ENCODE results near the gene MGRN1.
A peak's percentile ranks its signal among the peaks of the same experiment; 100 is the strongest.

Gene MGRN1

DNA sequence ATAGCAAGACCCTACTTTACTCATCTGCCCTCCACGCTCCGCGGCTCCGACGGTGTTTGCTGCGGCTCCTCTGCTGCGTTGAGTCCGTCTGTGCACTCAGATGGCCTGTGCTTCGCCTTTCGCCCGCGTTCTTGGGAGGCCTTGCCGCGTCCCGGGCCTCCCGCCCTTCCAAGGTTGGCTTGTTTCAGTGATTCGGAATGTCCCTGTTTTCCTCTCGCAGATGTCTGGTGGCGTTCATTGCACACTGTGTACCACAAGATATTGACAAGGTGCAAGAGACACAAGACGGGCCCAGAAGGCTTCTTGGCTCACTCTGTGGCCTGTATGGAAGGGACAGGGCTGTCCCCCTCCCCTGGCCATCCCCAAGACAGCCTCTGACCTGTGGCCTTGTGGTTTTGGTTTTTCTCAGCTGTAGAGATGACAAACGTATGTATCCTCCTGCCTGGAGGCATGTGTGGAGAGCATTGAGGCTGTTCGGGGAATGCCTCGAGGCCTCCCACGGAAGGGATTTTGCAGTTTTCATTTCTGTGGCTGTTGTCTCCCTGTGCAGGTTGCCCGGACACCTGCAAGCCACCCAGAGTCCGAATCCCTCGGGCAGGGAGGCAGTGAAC, 15.4 kb downstream of the MGRN1 start:
- CTCF ChIA-PET, result no interaction called here
- no peak for DNase-seq (ENCODE audit: low spot score)
- TF ChIP-seq, protein P1, sequence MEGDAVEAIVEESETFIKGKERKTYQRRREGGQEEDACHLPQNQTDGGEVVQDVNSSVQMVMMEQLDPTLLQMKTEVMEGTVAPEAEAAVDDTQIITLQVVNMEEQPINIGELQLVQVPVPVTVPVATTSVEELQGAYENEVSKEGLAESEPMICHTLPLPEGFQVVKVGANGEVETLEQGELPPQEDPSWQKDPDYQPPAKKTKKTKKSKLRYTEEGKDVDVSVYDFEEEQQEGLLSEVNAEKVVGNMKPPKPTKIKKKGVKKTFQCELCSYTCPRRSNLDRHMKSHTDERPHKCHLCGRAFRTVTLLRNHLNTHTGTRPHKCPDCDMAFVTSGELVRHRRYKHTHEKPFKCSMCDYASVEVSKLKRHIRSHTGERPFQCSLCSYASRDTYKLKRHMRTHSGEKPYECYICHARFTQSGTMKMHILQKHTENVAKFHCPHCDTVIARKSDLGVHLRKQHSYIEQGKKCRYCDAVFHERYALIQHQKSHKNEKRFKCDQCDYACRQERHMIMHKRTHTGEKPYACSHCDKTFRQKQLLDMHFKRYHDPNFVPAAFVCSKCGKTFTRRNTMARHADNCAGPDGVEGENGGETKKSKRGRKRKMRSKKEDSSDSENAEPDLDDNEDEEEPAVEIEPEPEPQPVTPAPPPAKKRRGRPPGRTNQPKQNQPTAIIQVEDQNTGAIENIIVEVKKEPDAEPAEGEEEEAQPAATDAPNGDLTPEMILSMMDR (conservative IDR thresholded peaks at IDR 0.05; ENCODE audit: low read depth), result no peak
- H3K27ac ChIP-seq, result peak overlapping the region; percentile 19
- POLR2A ChIA-PET (ENCODE audit: low non-redundant PET), result no interaction called here

- TF ChIP-seq, protein P1 (conservative IDR thresholded peaks at IDR 0.05; ENCODE audit: low read depth), result no peak
- H3K27ac ChIP-seq, result peak overlapping the region; percentile 19
- DNase-seq (ENCODE audit: low spot score), result no peak
- ChIA-PET CTCF (no interaction called here), POLR2A (ENCODE audit: low non-redundant PET) (interaction anchor here (0.6 kb wide), 1 partner anchor 15 kb away, joined by 3 read pairs; no protein-coding TSS in a partner anchor)
Observed at GRCh38 chr16:4640572-4641305, 16.1 kb downstream of the MGRN1 start.

DNA sequence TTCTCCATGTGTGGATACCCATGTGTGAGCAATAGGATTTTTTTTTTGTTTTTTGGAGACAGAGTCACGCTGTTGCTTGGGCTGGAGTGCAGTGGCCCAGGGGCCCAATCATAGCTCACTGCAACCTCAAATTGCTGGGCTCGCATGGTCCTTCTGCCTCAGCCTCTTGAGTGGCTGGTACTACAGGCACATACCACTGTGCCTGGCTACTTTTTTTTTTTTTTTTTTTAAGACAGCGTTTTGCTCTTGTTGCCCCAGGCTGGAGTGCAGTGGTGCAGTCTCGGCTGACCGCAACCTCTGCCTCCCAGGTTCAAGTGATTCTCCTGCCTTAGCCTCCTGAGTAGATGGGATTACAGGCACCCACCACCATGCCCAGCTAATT, 16.7 kb downstream of the MGRN1 start:
- POLR2A ChIA-PET (ENCODE audit: low non-redundant PET), result interaction anchor here (0.6 kb wide), 1 partner anchor 16 kb away, joined by 3 read pairs; no protein-coding TSS in a partner anchor
- H3K27ac ChIP-seq, result peak overlapping the region; percentile 19; the same call in 1 of the 2 replicates
- TF ChIP-seq, protein P1 (conservative IDR thresholded peaks at IDR 0.05; ENCODE audit: low read depth), result no peak
- no peak for DNase-seq (ENCODE audit: low spot score)
- CTCF ChIA-PET, result no interaction called here

GRCh38 chr16:4641895-4642294, 17.3 kb downstream of the MGRN1 start:
- DNase-seq (ENCODE audit: low spot score), result no peak
- no peak overlapping the region for H3K27ac ChIP-seq
- TF ChIP-seq, protein P1 (conservative IDR thresholded peaks at IDR 0.05; ENCODE audit: low read depth), result no peak
- POLR2A ChIA-PET (ENCODE audit: low non-redundant PET), result no interaction called here
- CTCF ChIA-PET, result no interaction called here

GRCh38 chr16:4646773-4647643, 22.4 kb downstream of the MGRN1 start:
- TF ChIP-seq, protein P1 (conservative IDR thresholded peaks at IDR 0.05; ENCODE audit: low read depth), result no peak
- H3K27ac ChIP-seq, result peak overlapping the region; percentile 29
- ChIA-PET CTCF (no interaction called here), POLR2A (ENCODE audit: low non-redundant PET) (no interaction called here)
- no peak for DNase-seq (ENCODE audit: low spot score)

- POLR2A ChIA-PET (ENCODE audit: low non-redundant PET), result no interaction called here
Observed at GRCh38 chr16:4647644-4647980, 23.0 kb downstream of the MGRN1 start.

More at GRCh38 chr16:4647644-4647980, 23.0 kb downstream of the MGRN1 start:
- TF ChIP-seq, protein P1 (conservative IDR thresholded peaks at IDR 0.05; ENCODE audit: low read depth), result no peak
- peak overlapping the region; percentile 29; the same call in 1 of the 2 replicates for H3K27ac ChIP-seq
- no peak for DNase-seq (ENCODE audit: low spot score)
- CTCF ChIA-PET, result no interaction called here
